T1000 (cell line): Measurements from ENCODE around the gene NAA25.
A peak's percentile ranks its signal among the peaks of the same experiment; 100 is the strongest.
"Not testable (repeated sequence)": the region's sequence is repeated elsewhere in the genome, so short reads cannot be mapped to it uniquely, and the experiment has no call there.

Experiments
- DNase-seq: peaks from one replicate; lab custom pipeline; 2025; ENCODE audit warnings: mixed read lengths; lab: John Stamatoyannopoulos, UW

The NAA25 gene

GRCh38 chr12:112061137-112061536, 47.4 kb downstream of the NAA25 start:
- no peak for DNase-seq

GRCh38 chr12:112049351-112049750, 59.2 kb downstream of the NAA25 start:
- DNase-seq = no peak

GRCh38 chr12:112046003-112046402, 62.6 kb downstream of the NAA25 start:
- DNase-seq = no peak

GRCh38 chr12:112036614-112037013, 72.0 kb downstream of the NAA25 start:
- DNase-seq = not testable (repeated sequence)

- no peak for DNase-seq
Observed at GRCh38 chr12:112035219-112035785, 73.3 kb downstream of the NAA25 start.

- DNase-seq = no peak
Observed at GRCh38 chr12:112032292-112032691, 76.3 kb downstream of the NAA25 start.

GRCh38 chr12:112031472-112031871, 77.1 kb downstream of the NAA25 start:
- DNase-seq = no peak

- no peak for DNase-seq
Observed at GRCh38 chr12:112029301-112029700, 79.3 kb downstream of the NAA25 start.

GRCh38 chr12:112025808-112026375, 82.7 kb downstream of the NAA25 start:
- no peak for DNase-seq

- DNase-seq = no peak
Observed at GRCh38 chr12:112023759-112024396, 84.7 kb downstream of the NAA25 start.

- no peak for DNase-seq
Observed at GRCh38 chr12:112022241-112023016, 86.2 kb downstream of the NAA25 start.

- DNase-seq = no peak
Observed at GRCh38 chr12:112020947-112021457, 87.6 kb downstream of the NAA25 start.

- no peak for DNase-seq
Observed at GRCh38 chr12:112018571-112019237, 89.9 kb downstream of the NAA25 start.

- DNase-seq = no peak
Observed at GRCh38 chr12:112017041-112017440, 91.5 kb downstream of the NAA25 start.

GRCh38 chr12:112015938-112016337, 92.6 kb downstream of the NAA25 start:
- no peak for DNase-seq

GRCh38 chr12:112013601-112014402, 94.8 kb downstream of the NAA25 start:
- DNase-seq = peak; percentile 42

- peak; percentile 98 for DNase-seq
Observed at GRCh38 chr12:112012775-112013600, 95.6 kb downstream of the NAA25 start, which contains the start of the genes ERP29 and TMEM116. ERP29 (plus strand) TSS chr12:112013426; CDS start chr12:112013466, 40 bp downstream. TMEM116 (minus strand) TSS chr12:112013165; CDS start chr12:112005270, 7,895 bp downstream.

- DNase-seq = no peak
Observed at GRCh38 chr12:112011685-112012084, 96.9 kb downstream of the NAA25 start.

- no peak for DNase-seq
Observed at GRCh38 chr12:112010415-112011344, 97.9 kb downstream of the NAA25 start.
